Embryonic facial prominence (tissue), 1 donor: ENCODE data around the gene LCE1B.

Source experiments
- DNase-seq: peaks from one replicate; pipeline ENCODE4 v3.0.0-alpha.2; 2016; ENCODE audit errors: extremely low spot score

The LCE1B gene, protein sequence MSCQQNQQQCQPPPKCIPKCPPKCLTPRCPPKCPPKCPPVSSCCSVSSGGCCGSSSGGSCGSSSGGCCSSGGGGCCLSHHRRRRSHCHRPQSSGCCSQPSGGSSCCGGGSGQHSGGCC

DNA sequence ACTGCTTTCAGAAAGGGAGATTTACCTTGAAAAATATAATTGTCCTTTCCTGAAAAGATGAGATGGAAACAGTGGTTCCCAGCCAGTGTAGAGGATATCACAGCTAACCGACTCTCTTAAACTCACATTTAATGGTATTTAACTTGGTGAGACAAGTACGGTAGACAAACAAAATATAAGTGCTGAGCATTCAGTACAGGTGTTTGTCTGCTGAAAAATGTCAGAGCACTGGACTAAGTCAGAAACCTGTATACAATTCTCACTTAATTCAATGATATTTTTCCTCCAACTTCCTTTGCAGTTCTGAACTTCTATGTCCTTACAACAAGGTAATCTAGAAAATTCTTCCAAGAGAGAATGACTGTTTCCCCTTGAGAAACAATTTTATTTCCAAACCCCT, at the start of gene LCE1B:
Gene LCE1B, plus strand, starts transcription at position 301 of the 400 bp plus-strand sequence. CDS start 476 bp downstream, outside the sequence.
- DNase-seq = no peak

DNA sequence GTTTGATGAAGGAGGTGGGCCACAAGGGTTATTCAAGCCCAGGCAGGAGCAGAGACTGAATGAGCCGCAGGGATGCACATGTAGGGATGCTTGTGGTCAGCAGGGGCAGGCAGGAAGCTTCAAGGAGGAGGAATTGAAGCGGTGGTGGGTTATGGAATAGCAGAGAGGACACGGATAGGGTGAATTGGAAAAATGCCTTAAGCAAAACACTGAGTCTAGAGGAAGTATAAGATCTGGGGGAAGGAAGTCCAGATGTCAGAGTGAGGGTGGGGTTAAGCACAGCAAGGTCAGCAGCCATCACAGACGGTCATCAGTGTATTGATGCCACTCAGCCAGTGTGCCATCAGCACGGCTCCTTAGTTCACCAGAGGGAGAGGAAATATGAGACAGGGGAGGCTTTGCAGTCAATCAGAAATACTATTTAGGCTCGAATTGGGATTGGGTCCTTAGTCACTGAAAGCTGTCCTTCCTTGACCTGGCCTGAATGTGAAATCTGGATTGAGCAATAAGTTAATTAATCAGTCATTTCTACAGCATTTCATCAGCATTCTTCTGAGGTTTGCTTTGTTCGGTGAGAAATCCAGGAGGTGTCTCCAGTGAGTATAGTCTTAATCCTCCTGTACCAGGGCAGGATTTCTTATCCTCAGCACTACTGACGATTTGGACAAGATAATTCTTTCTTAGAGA, 42.8 kb upstream of the LCE1B start:
- no peak for DNase-seq

DNA sequence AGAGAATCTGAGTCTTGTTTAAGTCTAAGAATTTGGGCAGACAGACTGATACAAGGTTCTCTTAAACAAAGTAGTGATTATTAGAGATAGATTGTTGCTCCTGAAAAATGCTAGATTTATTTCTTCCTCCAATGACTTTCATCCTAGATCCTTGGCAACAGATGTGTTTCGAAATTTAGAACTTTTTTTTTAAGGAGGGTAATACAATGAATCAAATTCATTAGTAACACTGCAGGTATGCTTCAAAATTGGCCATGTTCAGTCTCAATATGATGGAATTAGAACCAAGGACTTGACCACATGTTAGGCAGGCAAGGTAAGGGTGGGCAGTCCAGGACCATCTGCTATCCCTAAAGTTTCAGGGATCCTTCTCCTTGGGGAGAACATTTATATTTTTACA, 41.4 kb upstream of the LCE1B start:
- DNase-seq = no peak

DNA sequence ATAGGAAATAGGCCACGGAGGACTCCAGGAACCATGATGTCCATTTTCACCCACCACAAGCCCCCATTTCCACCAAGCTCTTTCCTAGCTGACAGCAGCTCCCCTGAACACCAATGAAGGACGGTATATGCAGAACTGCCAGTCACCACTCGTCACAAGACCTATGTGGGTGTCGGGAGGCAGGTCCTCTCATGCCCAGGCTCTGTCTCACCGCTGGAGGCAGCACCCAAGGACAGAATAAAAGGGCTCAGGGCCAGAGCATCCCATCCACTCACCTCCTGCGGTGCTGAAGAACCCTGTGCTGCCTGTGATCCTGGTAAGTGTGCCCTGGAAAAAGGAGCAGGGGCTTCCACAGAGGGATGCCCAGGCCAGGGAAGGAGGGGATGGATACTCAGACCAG, 36.9 kb upstream of the LCE1B start, which contains the start of gene LCE1F:
Gene LCE1F, plus strand, starts transcription at position 266 of the 400 bp plus-strand sequence. CDS start 1,232 bp downstream, outside the sequence.
- DNase-seq = no peak

DNA sequence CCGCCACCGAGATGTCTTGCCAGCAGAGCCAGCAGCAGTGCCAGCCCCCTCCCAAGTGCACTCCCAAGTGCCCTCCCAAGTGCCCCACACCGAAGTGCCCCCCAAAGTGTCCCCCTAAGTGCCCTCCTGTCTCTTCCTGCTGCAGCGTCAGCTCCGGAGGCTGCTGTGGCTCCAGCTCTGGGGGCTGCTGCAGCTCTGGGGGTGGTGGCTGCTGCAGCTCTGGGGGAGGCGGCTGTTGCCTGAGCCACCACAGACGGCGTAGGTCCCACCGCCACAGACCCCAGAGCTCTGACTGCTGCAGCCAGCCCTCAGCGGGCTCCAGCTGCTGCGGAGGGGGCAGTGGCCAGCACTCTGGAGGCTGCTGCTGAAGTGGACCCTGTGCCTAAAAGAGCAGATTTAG, 35.4 kb upstream of the LCE1B start:
- no peak for DNase-seq

DNA sequence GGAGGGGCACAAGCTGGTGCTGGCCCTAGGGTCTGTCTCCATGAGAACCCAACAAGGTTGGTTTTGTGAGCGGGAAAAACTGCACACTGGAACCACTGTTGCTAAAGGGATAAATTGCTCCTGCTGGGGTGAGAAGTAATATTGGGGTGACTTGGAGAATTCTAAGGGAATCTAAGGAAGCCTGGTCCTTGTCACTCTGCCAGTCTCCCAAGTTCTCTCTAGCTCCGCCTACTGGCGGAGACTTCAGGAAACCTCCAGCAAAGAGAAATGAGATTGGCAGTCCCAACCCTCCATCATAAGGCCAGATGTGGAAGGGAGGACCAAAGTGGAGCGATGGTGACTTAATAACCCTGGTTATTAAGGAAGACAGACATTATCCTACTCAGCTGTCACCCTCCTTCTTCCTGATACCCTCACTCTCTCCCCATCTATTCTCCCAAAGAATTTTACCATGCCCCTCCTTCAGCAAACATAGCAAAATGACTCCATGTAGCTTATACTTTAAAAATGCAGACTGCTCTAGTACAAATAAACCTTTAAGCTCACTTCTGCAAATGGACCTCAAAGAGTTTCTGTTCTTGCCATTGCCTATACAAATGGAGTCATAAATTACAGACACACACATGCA, 34.1 kb upstream of the LCE1B start:
- DNase-seq = no peak

DNA sequence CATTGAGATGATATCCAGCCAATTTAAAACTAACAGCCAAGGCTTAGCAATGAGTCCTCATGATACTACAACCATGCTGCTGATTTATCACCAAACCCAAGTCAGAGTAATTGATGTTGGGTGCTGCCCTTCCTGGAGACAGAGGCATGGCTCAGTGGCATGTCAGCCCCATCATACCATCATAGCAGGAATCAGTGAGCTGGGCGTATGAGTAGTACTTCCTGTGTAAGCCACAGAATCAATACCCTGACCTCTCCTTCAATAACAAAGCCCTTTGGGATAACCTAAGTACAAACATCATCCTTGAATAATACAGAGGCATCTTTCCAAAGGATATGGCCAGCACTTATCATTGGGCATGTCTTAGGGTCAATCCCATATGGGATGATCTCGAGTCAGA, 28.7 kb upstream of the LCE1B start:
- no peak for DNase-seq

DNA sequence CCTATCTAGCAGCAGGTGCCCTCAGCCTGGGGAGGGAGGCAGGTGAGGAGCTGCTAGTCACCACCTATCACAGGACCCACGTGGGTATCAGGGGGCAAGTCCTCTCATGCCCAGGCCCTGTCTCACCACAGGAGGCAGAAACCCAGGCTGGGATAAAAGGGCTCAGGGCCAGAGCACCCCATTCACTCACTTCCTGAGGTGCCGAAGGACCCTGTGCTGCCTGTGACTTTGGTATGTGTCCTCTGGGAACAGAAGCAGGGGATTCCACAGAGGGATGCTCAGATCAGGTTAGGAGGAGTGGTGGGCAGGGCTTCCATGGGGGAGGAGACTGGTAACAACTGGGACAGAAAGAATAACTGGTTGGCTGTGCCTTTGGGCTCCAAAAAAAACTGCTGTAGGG, 25.7 kb upstream of the LCE1B start, which contains the start of gene LCE1E:
Gene LCE1E, plus strand, starts transcription at position 181 of the 400 bp plus-strand sequence. CDS start 1,043 bp downstream, outside the sequence.
- no peak for DNase-seq

DNA sequence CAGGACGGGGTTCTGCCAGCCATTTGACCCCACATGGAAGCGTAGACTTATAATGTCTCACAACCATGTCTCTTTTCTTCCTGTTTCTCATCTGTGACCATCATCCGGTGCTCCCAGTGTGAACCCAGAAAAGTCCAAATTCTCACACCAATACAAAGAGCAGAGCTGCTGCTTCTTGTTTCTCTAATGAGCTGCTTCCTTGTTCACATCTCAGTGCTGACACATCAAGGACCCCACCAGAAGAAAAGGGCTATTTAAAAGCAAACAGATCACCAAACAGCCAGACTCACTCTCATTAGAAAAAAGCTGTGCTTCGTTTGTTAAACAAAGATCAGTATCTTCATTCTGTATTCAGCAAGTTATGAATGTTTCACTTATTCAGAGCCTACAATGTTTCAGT, 16.1 kb upstream of the LCE1B start:
- DNase-seq = no peak

DNA sequence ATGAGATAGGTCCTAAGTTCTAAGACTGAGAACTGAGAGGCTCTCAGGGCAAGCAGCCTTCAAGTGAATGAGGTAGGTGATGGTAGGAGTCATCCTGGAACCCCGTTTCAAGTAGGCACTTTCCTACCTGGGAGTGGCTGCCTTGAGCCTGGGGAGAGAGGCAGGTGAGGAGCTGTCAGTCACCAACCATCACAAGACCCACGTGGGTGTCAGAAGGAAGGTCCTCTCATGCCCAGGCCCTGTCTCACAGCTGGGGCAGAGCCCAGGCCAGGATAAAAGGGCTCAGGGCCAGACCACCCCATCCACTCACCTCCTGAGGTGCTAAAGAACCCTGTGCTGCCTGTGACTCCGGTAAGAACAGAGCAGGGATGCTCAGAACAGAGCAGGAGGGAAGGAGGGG, 15.3 kb upstream of the LCE1B start, which contains the start of gene LCE1D:
Gene LCE1D, plus strand, starts transcription at position 301 of the 400 bp plus-strand sequence. CDS start 1,074 bp downstream, outside the sequence.
- no peak for DNase-seq

DNA sequence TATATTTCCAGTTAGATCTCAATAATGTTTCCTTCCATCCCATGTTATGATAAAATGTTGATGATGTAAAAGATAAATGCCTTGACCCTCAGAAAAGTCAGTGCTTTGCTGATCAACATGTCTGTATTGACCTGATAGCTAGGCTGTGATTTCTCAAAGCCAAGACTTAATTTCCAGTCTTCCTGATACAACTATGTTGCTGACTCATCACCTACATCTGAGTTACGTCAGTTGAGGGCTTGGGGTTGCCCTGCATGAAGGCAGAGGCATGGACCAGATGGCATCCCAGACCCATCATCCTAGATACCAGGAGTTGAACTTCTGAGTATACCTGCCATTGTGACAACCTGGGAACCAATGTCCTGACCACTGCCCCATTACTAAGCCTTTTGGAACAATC, 10.4 kb upstream of the LCE1B start:
- no peak for DNase-seq

DNA sequence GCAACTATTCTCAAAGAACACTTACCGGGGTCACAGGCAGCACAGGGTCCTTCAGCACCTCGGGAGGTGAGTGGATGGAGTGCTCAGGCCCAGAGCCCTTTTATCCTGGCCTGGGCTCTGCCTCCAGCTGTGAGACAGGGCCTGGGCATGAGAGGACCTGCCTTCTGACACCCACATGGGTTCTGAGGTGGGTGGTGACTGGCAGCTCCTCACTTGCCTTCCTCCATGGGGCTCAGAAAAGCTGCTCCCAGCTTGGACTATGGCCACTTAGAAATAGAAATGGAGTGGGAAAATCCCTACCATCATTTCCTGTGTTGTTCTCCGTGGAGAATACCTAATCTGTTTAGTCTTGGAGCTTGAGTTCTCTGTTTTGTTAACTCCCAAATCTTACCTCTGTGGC, 5.2 kb upstream of the LCE1B start, which contains the start of gene LCE1C:
Gene LCE1C, minus strand, starts transcription at position 76 of the 400 bp plus-strand sequence. CDS start 1,173 bp downstream, outside the sequence.
- DNase-seq = no peak

DNA sequence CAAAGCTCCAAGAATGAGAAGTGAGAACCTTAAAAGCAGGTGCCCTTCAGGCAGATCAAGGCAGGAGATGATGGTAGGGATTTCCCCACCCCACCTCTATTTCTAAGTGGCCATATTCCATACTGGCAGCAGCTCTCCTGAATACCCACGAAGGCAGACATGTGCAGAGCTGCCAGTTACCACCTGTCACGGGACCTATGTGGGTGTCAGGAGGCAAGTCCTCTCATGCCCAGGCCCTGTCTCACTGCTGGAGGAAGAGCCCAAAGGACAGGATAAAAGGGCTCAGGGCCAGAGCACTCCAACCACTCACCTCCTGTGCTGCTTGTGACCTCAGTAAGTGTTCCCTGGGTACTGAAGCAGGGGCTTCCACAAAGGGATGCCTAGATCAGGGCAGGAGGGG, 721 bp upstream of the LCE1B start:
- DNase-seq = no peak

DNA sequence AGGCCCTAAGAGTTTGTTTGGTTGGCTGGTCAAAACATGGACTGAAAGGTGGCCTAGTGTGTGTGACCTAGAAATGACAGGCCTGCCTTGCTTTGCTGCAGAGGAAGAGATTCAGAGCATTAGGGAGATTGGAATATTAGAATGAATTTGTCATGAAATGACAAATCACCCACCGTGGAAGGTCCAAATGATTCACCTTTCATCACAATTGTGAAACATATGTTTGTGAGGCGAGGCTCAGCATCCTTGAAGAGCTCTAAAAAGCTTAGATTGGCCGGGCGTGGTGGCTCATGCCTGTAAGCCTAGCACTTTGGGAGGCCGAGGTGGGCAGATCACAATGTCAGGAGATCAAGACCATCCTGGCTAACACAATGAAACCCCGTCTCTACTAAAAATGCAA, 5.5 kb downstream of the LCE1B start:
- no peak for DNase-seq

DNA sequence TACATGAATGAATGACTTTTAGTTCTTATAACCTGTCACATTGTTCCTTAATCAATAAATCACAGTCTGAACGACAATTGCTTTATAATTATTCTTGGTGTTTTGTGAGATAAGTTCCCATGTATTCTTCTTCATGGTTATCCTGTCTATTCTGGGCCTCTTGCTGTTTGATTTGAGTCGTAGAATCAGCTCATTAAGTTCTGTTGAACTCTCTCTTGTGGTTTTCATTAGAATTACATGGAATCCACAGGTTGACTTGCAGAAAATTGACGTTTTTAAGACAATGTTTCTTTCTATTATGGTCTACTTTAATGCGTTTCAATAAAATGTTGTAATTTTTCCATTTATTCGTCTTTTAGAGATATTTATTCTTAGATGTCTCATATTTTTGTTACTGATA, 11.5 kb downstream of the LCE1B start:
- DNase-seq = no peak

DNA sequence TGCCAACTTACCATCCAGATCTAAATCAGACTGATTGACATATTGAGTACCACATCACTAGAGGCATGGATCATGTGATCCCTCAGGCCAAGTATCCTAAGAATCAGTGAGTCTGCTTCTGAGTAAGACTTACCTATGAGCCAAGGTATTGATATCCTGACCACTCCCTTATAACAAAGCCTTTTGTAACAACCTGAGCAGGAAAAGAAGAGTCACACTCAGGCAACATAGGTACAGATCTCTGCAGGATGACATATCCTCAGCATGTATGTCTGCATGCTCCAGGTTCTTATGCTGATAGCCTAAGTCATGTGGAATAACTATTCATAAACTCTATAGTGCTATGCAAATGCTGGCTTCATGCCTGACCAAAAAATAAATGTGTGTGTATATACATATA, 13.2 kb downstream of the LCE1B start:
- no peak for DNase-seq

DNA sequence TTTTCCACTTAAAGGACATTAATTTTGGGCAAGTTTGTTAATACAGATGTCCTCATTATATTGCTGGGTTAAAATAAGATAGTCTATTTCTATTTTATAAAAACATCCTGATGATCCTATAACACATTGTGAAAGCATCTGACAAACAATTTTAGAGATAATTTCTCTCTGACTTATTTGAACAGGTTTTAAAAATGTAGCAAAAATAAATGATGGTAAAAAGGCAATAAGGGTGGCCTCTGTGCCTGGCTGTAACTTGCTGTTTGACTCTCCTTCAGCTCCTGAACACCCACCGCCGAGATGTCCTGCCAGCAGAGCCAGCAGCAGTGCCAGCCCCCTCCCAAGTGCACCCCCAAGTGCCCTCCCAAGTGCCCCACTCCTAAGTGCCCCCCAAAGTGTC, 15.4 kb downstream of the LCE1B start, which contains the start of gene LCE1A:
Gene LCE1A, plus strand, starts transcription at position 301 of the 400 bp plus-strand sequence. Its CDS starts 0 bp downstream, at position 301.
- DNase-seq = no peak

DNA sequence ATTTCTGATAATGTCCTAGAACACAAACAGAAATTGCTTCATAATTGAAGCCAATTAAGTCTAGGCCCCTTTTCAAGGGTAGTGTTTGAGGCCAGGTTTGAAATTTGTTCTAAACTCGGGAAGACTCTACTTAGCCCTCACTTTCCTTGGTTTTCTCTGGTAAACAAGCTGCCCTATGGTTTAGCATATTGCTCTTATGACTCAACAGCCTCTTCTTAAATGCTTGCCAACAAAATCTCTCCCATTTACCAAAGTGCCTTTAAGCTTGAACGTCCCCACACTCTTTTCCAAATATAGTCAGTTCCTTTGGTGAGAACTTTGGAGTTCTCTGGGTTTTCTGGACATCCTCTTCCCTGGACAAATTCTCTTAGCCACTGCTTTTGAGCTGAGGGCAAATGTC, 25.1 kb downstream of the LCE1B start:
- no peak for DNase-seq

DNA sequence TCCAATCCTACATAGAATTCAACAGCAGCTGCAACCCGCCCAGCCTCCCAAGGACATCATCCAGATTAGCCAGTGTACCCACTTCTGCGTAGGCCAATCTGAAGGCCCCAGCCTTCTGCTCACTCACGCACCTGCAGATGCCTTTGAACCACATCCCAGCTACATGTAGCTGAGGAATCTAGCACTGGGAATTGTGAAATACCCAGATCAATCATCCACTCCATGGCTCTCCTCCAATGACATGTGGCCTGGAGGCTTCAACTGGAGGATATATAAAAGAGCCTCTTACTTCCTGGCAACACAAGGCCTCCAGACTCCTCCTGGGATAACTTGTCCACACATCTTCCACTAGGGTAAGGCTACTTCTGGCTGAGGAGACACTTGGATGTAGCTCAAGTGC, 30.8 kb downstream of the LCE1B start, which contains the start of gene LCE6A:
Gene LCE6A, plus strand, starts transcription at position 301 of the 400 bp plus-strand sequence. CDS start 665 bp downstream, outside the sequence.
- no peak for DNase-seq

DNA sequence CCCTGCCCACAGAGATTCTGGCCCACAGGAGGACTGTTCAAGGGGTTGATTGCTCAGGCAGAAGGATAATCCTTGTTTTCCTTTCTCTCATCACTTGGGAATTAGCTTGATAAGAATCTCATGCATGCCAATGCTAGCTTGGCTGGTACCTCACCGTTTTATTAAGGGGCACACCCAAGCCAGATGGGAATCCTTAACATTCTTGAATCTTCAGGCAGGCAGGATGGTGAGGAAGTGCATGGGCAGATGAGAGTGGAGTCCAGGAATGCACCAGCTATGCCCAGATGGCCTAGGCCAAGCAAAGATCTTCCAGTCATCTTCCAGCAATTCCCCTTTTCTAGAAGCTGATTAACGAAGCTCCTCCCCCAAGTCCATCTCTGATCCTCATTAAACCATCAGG, 43.9 kb downstream of the LCE1B start:
- no peak for DNase-seq

DNA sequence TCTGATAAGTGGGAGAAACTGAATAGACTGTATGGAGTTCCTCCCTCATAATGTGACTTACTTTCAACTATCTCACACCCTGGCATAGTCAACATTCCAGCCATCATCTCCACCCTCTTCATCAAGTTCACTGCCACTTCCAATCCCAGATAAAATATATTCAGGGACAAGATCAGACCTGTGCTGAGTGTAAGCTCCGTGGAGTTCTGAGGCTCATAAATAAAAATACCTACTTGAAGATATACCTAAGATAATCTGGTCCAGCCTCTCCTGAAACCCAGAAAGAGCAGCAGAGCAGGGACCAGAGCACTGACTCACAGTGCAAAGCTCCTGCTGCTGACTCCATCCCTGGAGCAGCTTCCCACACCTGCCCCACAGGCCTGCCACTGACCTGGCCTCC, 46.3 kb downstream of the LCE1B start:
- DNase-seq = no peak

DNA sequence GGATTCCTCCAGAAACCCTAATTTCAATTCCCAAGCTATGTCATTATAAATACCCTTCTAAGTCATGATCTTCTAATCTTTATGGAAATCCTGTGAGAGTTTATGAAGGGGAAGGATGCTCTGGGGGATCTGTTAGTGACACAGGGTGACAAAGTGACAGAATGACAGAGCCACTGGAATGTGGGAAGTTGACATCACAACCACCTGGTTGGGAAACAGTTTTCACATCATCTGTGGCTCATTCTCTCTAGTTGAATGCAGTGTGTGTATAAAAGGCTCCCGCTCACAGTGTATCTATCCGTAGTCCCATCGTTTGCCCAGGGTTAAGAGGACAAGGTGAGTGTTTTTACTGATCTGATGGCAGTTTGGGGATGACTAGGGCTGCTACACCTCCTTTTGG, 47.9 kb downstream of the LCE1B start, which contains the start of gene LCE7A:
Gene LCE7A, plus strand, starts transcription at position 301 of the 400 bp plus-strand sequence. CDS start 702 bp downstream, outside the sequence.
- DNase-seq = no peak
